ENCODE measurements around the gene BHLHA9.

DNA sequence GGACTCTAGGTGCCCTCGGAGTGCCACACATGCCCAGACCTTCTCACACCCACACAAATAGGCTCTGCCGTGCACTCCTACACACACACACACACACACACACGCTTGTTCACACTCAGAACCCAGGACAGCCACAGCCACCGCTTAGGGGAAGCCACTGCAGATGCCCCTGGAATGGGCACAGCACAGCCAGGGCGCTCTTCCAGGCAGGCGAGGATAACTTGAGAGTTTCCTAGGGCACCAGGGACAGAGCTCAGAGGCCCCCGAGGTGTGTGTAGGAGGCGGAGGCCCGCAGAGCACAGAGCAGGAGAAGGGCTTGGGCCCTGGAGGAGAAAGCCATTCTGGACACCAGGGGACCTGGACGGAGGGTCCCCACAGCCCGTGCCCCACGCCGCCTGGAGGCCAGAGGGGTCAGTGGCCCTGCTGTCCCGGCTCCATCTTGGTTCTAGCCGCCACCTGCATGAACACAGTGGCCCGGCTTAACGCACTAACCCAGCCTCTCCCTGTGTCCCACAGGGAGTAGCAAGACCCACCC is 30.2 kb downstream of the BHLHA9 start:
- TF ChIP-seq POLR2A (IDR thresholded peaks at IDR 0.05): no peak
- TF ChIP-seq EP300 (IDR thresholded peaks at IDR 0.05): no peak
- TF ChIP-seq CTCF (IDR thresholded peaks at IDR 0.05): no peak
